ENCODE results near the gene NISCH. TPM values are rescaled to one million over a fixed set of nuclear protein-coding genes. Genes with fewer than 3 reads are reported as not detected.

Gene NISCH
- total and polyA plus RNA-seq, 5 donors from 2014 or later = 12.6 to 168 (median 16.4) TPM

GRCh38 chr3:52503788-52504424 is 48.5 kb downstream of the NISCH start:
- Mint-ChIP-seq H3K36me3 (no peaks in the 10 kb centered on the region), H3K27me3 (no peaks in the 10 kb centered on the region), H3K4me3 (no peak overlapping the region), H3K4me1 (no peaks in the 10 kb centered on the region), H3K27ac (no peak overlapping the region), H3K9me3 (peaks cover 0 to 2% (median 0%) of the 10 kb centered on the region in 7 donors)
- no peak overlapping the region for H3K4me3 ChIP-seq (ENCODE audit: low read depth, low read length)
- H3K4me1 ChIP-seq (ENCODE audit: control insufficient read depth, insufficient read depth, low read length, poor library complexity, severe bottlenecking) = no peaks in the 10 kb centered on the region
- no peaks in the 10 kb centered on the region for H3K27me3 ChIP-seq (ENCODE audit: control insufficient read depth, insufficient read depth, low read length)
- ATAC-seq (ENCODE audit: low read depth in 2 of 2) (no peak), DNase-seq (no peak)
- H3K9me3 ChIP-seq (ENCODE audit: control insufficient read depth in 2 of 2, low read length in 2 of 2) = no peaks in the 10 kb centered on the region
- H3K36me3 ChIP-seq (ENCODE audit: control insufficient read depth, insufficient read depth, low read length) = no peaks in the 10 kb centered on the region
- H3K27ac ChIP-seq (ENCODE audit: insufficient read depth, low read length, poor library complexity, severe bottlenecking) = no peak overlapping the region

DNA sequence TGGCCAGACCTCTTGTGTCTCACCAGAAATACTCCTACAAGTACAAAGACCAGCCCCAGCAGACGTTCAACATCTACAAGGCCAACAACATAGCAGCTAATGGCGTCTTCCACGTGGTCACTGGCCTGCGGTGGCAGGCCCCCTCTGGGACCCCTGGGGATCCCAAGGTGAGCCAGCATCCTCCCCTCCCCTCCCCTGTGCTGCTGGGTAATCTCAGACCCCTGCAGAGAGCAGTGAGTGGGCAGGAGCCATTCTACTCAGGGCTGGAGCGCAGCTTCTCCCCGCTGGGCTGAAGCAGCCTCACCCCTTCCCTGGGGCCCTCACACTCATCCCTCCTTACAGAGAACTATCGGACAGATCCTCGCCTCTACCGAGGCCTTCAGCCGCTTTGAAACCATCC is 49.6 kb downstream of the NISCH start:
- DNase-seq (no peak), ATAC-seq (ENCODE audit: low read depth in 2 of 2) (no peak)
- Histone ChIP-seq H3K4me1 (ENCODE audit: control insufficient read depth, insufficient read depth, low read length, poor library complexity, severe bottlenecking) (no peaks in the 10 kb centered on the region), H3K9me3 (ENCODE audit: control insufficient read depth in 2 of 2, low read length in 2 of 2) (no peaks in the 10 kb centered on the region), H3K4me3 (ENCODE audit: low read depth, low read length) (no peak overlapping the region), H3K27me3 (ENCODE audit: control insufficient read depth, insufficient read depth, low read length) (no peaks in the 10 kb centered on the region), H3K36me3 (ENCODE audit: control insufficient read depth, insufficient read depth, low read length) (no peaks in the 10 kb centered on the region), H3K27ac (ENCODE audit: insufficient read depth, low read length, poor library complexity, severe bottlenecking) (no peak overlapping the region)
- Mint-ChIP-seq H3K9me3 (peaks cover 0 to 2% (median 0%) of the 10 kb centered on the region in 7 donors), H3K36me3 (no peaks in the 10 kb centered on the region), H3K27ac (no peak overlapping the region), H3K4me3 (no peak overlapping the region), H3K4me1 (no peaks in the 10 kb centered on the region), H3K27me3 (no peaks in the 10 kb centered on the region)

GRCh38 chr3:52506266-52506966 is 51.0 kb downstream of the NISCH start:
- Mint-ChIP-seq H3K27me3 (no peaks in the 10 kb centered on the region), H3K4me3 (no peak overlapping the region), H3K36me3 (no peaks in the 10 kb centered on the region), H3K9me3 (no peaks in the 10 kb centered on the region), H3K27ac (no peak overlapping the region), H3K4me1 (no peaks in the 10 kb centered on the region)
- no peaks in the 10 kb centered on the region for H3K36me3 ChIP-seq (ENCODE audit: control insufficient read depth, insufficient read depth, low read length)
- H3K27me3 ChIP-seq (ENCODE audit: control insufficient read depth, insufficient read depth, low read length) = no peaks in the 10 kb centered on the region
- ATAC-seq (ENCODE audit: low read depth in 2 of 2) = no peak
- H3K9me3 ChIP-seq (ENCODE audit: control insufficient read depth in 2 of 2, low read length in 2 of 2) = no peaks in the 10 kb centered on the region
- no peak overlapping the region for H3K4me3 ChIP-seq (ENCODE audit: low read depth, low read length)
- H3K4me1 ChIP-seq (ENCODE audit: control insufficient read depth, insufficient read depth, low read length, poor library complexity, severe bottlenecking) = no peaks in the 10 kb centered on the region
- no peak overlapping the region for H3K27ac ChIP-seq (ENCODE audit: insufficient read depth, low read length, poor library complexity, severe bottlenecking)
- DNase-seq = no peak

- Histone ChIP-seq H3K27me3 (ENCODE audit: control insufficient read depth, insufficient read depth, low read length) (no peaks in the 10 kb centered on the region), H3K9me3 (ENCODE audit: control insufficient read depth in 2 of 2, low read length in 2 of 2) (no peaks in the 10 kb centered on the region), H3K27ac (ENCODE audit: insufficient read depth, low read length, poor library complexity, severe bottlenecking) (no peak overlapping the region), H3K4me3 (ENCODE audit: low read depth, low read length) (no peak overlapping the region), H3K4me1 (ENCODE audit: control insufficient read depth, insufficient read depth, low read length, poor library complexity, severe bottlenecking) (no peaks in the 10 kb centered on the region), H3K36me3 (ENCODE audit: control insufficient read depth, insufficient read depth, low read length) (no peaks in the 10 kb centered on the region)
- Mint-ChIP-seq H3K36me3 (no peaks in the 10 kb centered on the region), H3K9me3 (no peaks in the 10 kb centered on the region), H3K27ac (peak overlapping the region in 1 of 3 donors; percentile 93), H3K4me1 (no peaks in the 10 kb centered on the region), H3K4me3 (no peak overlapping the region), H3K27me3 (no peaks in the 10 kb centered on the region)
- no peak for DNase-seq
- no peak for ATAC-seq (ENCODE audit: low read depth in 2 of 2)
Measured at GRCh38 chr3:52507359-52507758, 52.0 kb downstream of the NISCH start.

- ATAC-seq (ENCODE audit: low read depth in 2 of 2) (no peak), DNase-seq (no peak)
- H3K27me3 Mint-ChIP-seq = no peaks in the 10 kb centered on the region
- H3K36me3 Mint-ChIP-seq = no peaks in the 10 kb centered on the region
- H3K4me1 Mint-ChIP-seq = no peaks in the 10 kb centered on the region
- H3K9me3 ChIP-seq (ENCODE audit: control insufficient read depth in 2 of 2, low read length in 2 of 2) = no peaks in the 10 kb centered on the region
- H3K27ac Mint-ChIP-seq = no peak overlapping the region
- H3K27ac ChIP-seq (ENCODE audit: insufficient read depth, low read length, poor library complexity, severe bottlenecking) = no peak overlapping the region
- H3K4me3 ChIP-seq (ENCODE audit: low read depth, low read length) = no peak overlapping the region
- no peaks in the 10 kb centered on the region for H3K36me3 ChIP-seq (ENCODE audit: control insufficient read depth, insufficient read depth, low read length)
- H3K9me3 Mint-ChIP-seq = no peaks in the 10 kb centered on the region
- no peak overlapping the region for H3K4me3 Mint-ChIP-seq
- H3K27me3 ChIP-seq (ENCODE audit: control insufficient read depth, insufficient read depth, low read length) = no peaks in the 10 kb centered on the region
- no peaks in the 10 kb centered on the region for H3K4me1 ChIP-seq (ENCODE audit: control insufficient read depth, insufficient read depth, low read length, poor library complexity, severe bottlenecking)
Measured at GRCh38 chr3:52509753-52510328, 54.4 kb downstream of the NISCH start.

GRCh38 chr3:52511509-52511908 is 56.1 kb downstream of the NISCH start:
- no peak overlapping the region for H3K4me3 ChIP-seq (ENCODE audit: low read depth, low read length)
- Mint-ChIP-seq H3K27me3 (no peaks in the 10 kb centered on the region), H3K4me3 (no peak overlapping the region), H3K36me3 (no peaks in the 10 kb centered on the region), H3K9me3 (no peaks in the 10 kb centered on the region), H3K27ac (no peak overlapping the region), H3K4me1 (no peaks in the 10 kb centered on the region)
- no peak overlapping the region for H3K27ac ChIP-seq (ENCODE audit: insufficient read depth, low read length, poor library complexity, severe bottlenecking)
- H3K27me3 ChIP-seq (ENCODE audit: control insufficient read depth, insufficient read depth, low read length) = no peaks in the 10 kb centered on the region
- no peaks in the 10 kb centered on the region for H3K4me1 ChIP-seq (ENCODE audit: control insufficient read depth, insufficient read depth, low read length, poor library complexity, severe bottlenecking)
- H3K9me3 ChIP-seq (ENCODE audit: control insufficient read depth in 2 of 2, low read length in 2 of 2) = no peaks in the 10 kb centered on the region
- ATAC-seq (ENCODE audit: low read depth in 2 of 2) (no peak), DNase-seq (no peak)
- no peaks in the 10 kb centered on the region for H3K36me3 ChIP-seq (ENCODE audit: control insufficient read depth, insufficient read depth, low read length)

GRCh38 chr3:52512105-52512504 is 56.7 kb downstream of the NISCH start:
- no peak for ATAC-seq (ENCODE audit: low read depth in 2 of 2)
- no peaks in the 10 kb centered on the region for H3K36me3 ChIP-seq (ENCODE audit: control insufficient read depth, insufficient read depth, low read length)
- DNase-seq = no peak
- H3K9me3 ChIP-seq (ENCODE audit: control insufficient read depth in 2 of 2, low read length in 2 of 2) = no peaks in the 10 kb centered on the region
- no peak overlapping the region for H3K27ac ChIP-seq (ENCODE audit: insufficient read depth, low read length, poor library complexity, severe bottlenecking)
- Mint-ChIP-seq H3K4me1 (no peaks in the 10 kb centered on the region), H3K27ac (no peak overlapping the region), H3K4me3 (no peak overlapping the region), H3K9me3 (no peaks in the 10 kb centered on the region), H3K27me3 (no peaks in the 10 kb centered on the region), H3K36me3 (no peaks in the 10 kb centered on the region)
- no peaks in the 10 kb centered on the region for H3K27me3 ChIP-seq (ENCODE audit: control insufficient read depth, insufficient read depth, low read length)
- H3K4me1 ChIP-seq (ENCODE audit: control insufficient read depth, insufficient read depth, low read length, poor library complexity, severe bottlenecking) = no peaks in the 10 kb centered on the region
- H3K4me3 ChIP-seq (ENCODE audit: low read depth, low read length) = no peak overlapping the region

DNA sequence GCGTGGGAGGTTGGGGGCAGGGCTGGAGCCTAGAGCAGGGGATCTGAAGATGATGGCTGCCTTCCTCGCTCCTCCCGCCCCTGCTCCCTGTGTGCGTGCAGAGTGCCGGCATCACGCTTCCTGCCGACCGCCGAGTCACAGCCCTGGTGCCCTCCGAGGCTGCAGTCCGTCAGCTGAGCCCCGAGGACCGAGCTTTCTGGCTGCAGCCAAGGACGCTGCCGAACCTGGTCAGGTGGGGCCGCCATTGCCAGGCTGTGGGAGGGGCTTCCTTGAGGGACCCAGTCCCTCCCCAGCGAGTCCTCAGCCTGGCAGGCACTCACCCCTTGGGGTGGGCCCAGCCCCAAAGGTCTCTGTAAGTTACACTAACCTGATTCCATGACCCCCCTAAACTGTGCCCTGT is 57.3 kb downstream of the NISCH start:
- Mint-ChIP-seq H3K9me3 (no peaks in the 10 kb centered on the region), H3K27me3 (no peaks in the 10 kb centered on the region)
- ATAC-seq (ENCODE audit: low read depth in 2 of 2) = no peak

More for the DNA sequence above, 57.3 kb downstream of the NISCH start:
- H3K4me3 ChIP-seq (ENCODE audit: low read depth, low read length) = no peak overlapping the region
- H3K36me3 Mint-ChIP-seq = no peaks in the 10 kb centered on the region
- no peak for DNase-seq
- H3K9me3 ChIP-seq (ENCODE audit: control insufficient read depth in 2 of 2, low read length in 2 of 2) = no peaks in the 10 kb centered on the region
- no peak overlapping the region for H3K27ac ChIP-seq (ENCODE audit: insufficient read depth, low read length, poor library complexity, severe bottlenecking)
- no peaks in the 10 kb centered on the region for H3K4me1 Mint-ChIP-seq
- H3K36me3 ChIP-seq (ENCODE audit: control insufficient read depth, insufficient read depth, low read length) = no peaks in the 10 kb centered on the region
- H3K27ac Mint-ChIP-seq = no peak overlapping the region
- H3K27me3 ChIP-seq (ENCODE audit: control insufficient read depth, insufficient read depth, low read length) = no peaks in the 10 kb centered on the region
- H3K4me3 Mint-ChIP-seq = no peak overlapping the region
- no peaks in the 10 kb centered on the region for H3K4me1 ChIP-seq (ENCODE audit: control insufficient read depth, insufficient read depth, low read length, poor library complexity, severe bottlenecking)

Data from CD4-positive, CD25-positive, alpha-beta regulatory T cell (primary cell).